Nephron (organoid): ENCODE data around the gene CCBE1.

ENCODE experiments used
- H3K27ac Mint-ChIP-seq, 3 experiments: 2 replicates each; pipeline ENCODE4 v1.8.0; 2020; ENCODE audit warnings: mixed read lengths in 3 of 3, mild to moderate bottlenecking in 2 of 3, moderate library complexity in 1 of 3
- H3K27me3 Mint-ChIP-seq: 2 replicates; pipeline ENCODE4 v1.8.0; 2021; ENCODE audit warnings: low read depth, mild to moderate bottlenecking, moderate library complexity, mixed read lengths
- H3K36me3 Mint-ChIP-seq: 2 replicates; pipeline ENCODE4 v1.8.0; 2020; ENCODE audit warnings: low read depth, mixed read lengths
- H3K4me1 Mint-ChIP-seq: 2 replicates; pipeline ENCODE4 v1.8.0; 2020; ENCODE audit warnings: mixed read lengths
- H3K4me3 Mint-ChIP-seq, 3 experiments: 2 replicates each; pipeline ENCODE4 v1.8.0; 2020; ENCODE audit warnings: mild to moderate bottlenecking in 3 of 3, mixed read lengths in 3 of 3, moderate library complexity in 2 of 3
- H3K9me3 Mint-ChIP-seq: 2 replicates; pipeline ENCODE4 v1.8.0; 2020; ENCODE audit warnings: mixed read lengths
- CTCF ChIP-seq, 3 experiments: fragments of 200-600 bp; sonication (generic); IDR thresholded peaks; one replicate each; pipeline ENCODE4 v1.5.0; 2021; ENCODE audit warnings: antibody characterized with exemption in 3 of 3; ENCODE audit not compliant: unreplicated experiment in 3 of 3

CCBE1 gene

GRCh38 chr18:59610546-59611140 is 86.6 kb downstream of the CCBE1 start:
- peaks cover 6% of the 10 kb centered on the region for H3K36me3 Mint-ChIP-seq
- no peaks in the 10 kb centered on the region for H3K27me3 Mint-ChIP-seq
- no peaks in the 10 kb centered on the region for H3K9me3 Mint-ChIP-seq
- peak overlapping the region; percentile 54 to 85 (median 78) for H3K27ac Mint-ChIP-seq
- H3K4me3 Mint-ChIP-seq, result no peak overlapping the region
- H3K4me1 Mint-ChIP-seq, result peaks cover 58% of the 10 kb centered on the region
- TF ChIP-seq CTCF (IDR thresholded peaks at IDR 0.05; ENCODE audit: unreplicated experiment in 3 of 3), result no peak

- Mint-ChIP-seq H3K4me3 (no peak overlapping the region), H3K36me3 (peaks cover 6% of the 10 kb centered on the region), H3K27me3 (no peaks in the 10 kb centered on the region), H3K27ac (peak overlapping the region; percentile 4 to 12 (median 7)), H3K9me3 (no peaks in the 10 kb centered on the region), H3K4me1 (peaks cover 58% of the 10 kb centered on the region)
- TF ChIP-seq CTCF (IDR thresholded peaks at IDR 0.05; ENCODE audit: unreplicated experiment in 3 of 3), result no peak
These were observed 87.6 kb downstream of the CCBE1 start for GRCh38 chr18:59609654-59610053.

- H3K27me3 Mint-ChIP-seq, result no peaks in the 10 kb centered on the region
- peaks cover 61% of the 10 kb centered on the region for H3K4me1 Mint-ChIP-seq
- no peak overlapping the region for H3K4me3 Mint-ChIP-seq
These were observed 89.8 kb downstream of the CCBE1 start for GRCh38 chr18:59607471-59607870.

GRCh38 chr18:59607078-59607379 is 90.2 kb downstream of the CCBE1 start:
- no peak for TF ChIP-seq CTCF (IDR thresholded peaks at IDR 0.05; ENCODE audit: unreplicated experiment in 3 of 3)
- Mint-ChIP-seq H3K4me1 (peaks cover 57% of the 10 kb centered on the region), H3K36me3 (peaks cover 6% of the 10 kb centered on the region), H3K4me3 (no peak overlapping the region), H3K27me3 (no peaks in the 10 kb centered on the region), H3K9me3 (no peaks in the 10 kb centered on the region), H3K27ac (peak overlapping the region; percentile 92 to 96 (median 92))

More at GRCh38 chr18:59607471-59607870, 89.8 kb downstream of the CCBE1 start:
- Mint-ChIP-seq H3K36me3 (peaks cover 6% of the 10 kb centered on the region), H3K9me3 (no peaks in the 10 kb centered on the region), H3K27ac (peak overlapping the region in 1 of 3 experiments; percentile 92)
- TF ChIP-seq CTCF (IDR thresholded peaks at IDR 0.05; ENCODE audit: unreplicated experiment in 3 of 3), result no peak

GRCh38 chr18:59606193-59607077 is 90.8 kb downstream of the CCBE1 start:
- Mint-ChIP-seq H3K27me3 (no peaks in the 10 kb centered on the region), H3K9me3 (no peaks in the 10 kb centered on the region), H3K4me3 (peak overlapping the region in 1 of 3 experiments; percentile 28), H3K4me1 (peaks cover 56% of the 10 kb centered on the region), H3K36me3 (peaks cover 10% of the 10 kb centered on the region), H3K27ac (peak overlapping the region; percentile 92 to 96 (median 92))
- no peak for TF ChIP-seq CTCF (IDR thresholded peaks at IDR 0.05; ENCODE audit: unreplicated experiment in 3 of 3)
